RCC 7860 (cell line): ENCODE data around the gene PREX1.

Experiments
- DNase-seq: peaks from one replicate; pipeline ENCODE4 v3.0.0-alpha.2; 2015; ENCODE audit warnings: low spot score
- FAIRE-seq: peaks from 2 replicates; lab custom pipeline; 2012; peaks lifted over from hg19 to GRCh38; lab: Jason Lieb, UNC

Gene PREX1

GRCh38 chr20:48722737-48723191 is 105.0 kb downstream of the PREX1 start:
- no peak for DNase-seq
- FAIRE-seq = no peak

- DNase-seq = peak; percentile 46
- FAIRE-seq = peak; percentile 25
These were observed 105.6 kb downstream of the PREX1 start for GRCh38 chr20:48722002-48722731.

GRCh38 chr20:48721324-48722001 is 106.3 kb downstream of the PREX1 start:
- DNase-seq (no peak), FAIRE-seq (no peak)

- no peak for DNase-seq
- FAIRE-seq = no peak
These were observed 107.4 kb downstream of the PREX1 start for GRCh38 chr20:48720256-48720985.

- DNase-seq (no peak), FAIRE-seq (no peak)
These were observed 108.1 kb downstream of the PREX1 start for GRCh38 chr20:48719598-48720255.

- FAIRE-seq (no peak), DNase-seq (no peak)
These were observed 108.8 kb downstream of the PREX1 start for GRCh38 chr20:48718786-48719578.

- FAIRE-seq = no peak
- DNase-seq = no peak
These were observed 110.0 kb downstream of the PREX1 start for GRCh38 chr20:48717680-48718223.

- no peak for FAIRE-seq
- DNase-seq = no peak
These were observed 110.6 kb downstream of the PREX1 start for GRCh38 chr20:48717095-48717672.

- FAIRE-seq = no peak
- DNase-seq = no peak
These were observed 111.3 kb downstream of the PREX1 start for GRCh38 chr20:48716541-48716940.

GRCh38 chr20:48716086-48716485 is 111.7 kb downstream of the PREX1 start:
- FAIRE-seq (no peak), DNase-seq (no peak)

GRCh38 chr20:48714764-48715163 is 113.0 kb downstream of the PREX1 start:
- DNase-seq = no peak
- no peak for FAIRE-seq

- DNase-seq (no peak), FAIRE-seq (no peak)
These were observed 115.9 kb downstream of the PREX1 start for GRCh38 chr20:48711696-48712464.

- DNase-seq (no peak), FAIRE-seq (no peak)
These were observed 116.8 kb downstream of the PREX1 start for GRCh38 chr20:48711044-48711428.

- DNase-seq = no peak
- no peak for FAIRE-seq
These were observed 117.3 kb downstream of the PREX1 start for GRCh38 chr20:48710341-48711043.

- DNase-seq (no peak), FAIRE-seq (no peak)
These were observed 118.1 kb downstream of the PREX1 start for GRCh38 chr20:48709744-48710143.

GRCh38 chr20:48709058-48709691 is 118.6 kb downstream of the PREX1 start:
- DNase-seq (no peak), FAIRE-seq (no peak)

- no peak for FAIRE-seq
- no peak for DNase-seq
These were observed 119.2 kb downstream of the PREX1 start for GRCh38 chr20:48708630-48709029.

GRCh38 chr20:48708116-48708515 is 119.7 kb downstream of the PREX1 start:
- FAIRE-seq = no peak

More at GRCh38 chr20:48708116-48708515, 119.7 kb downstream of the PREX1 start:
- no peak for DNase-seq
